PFSK-1 (cell line): ENCODE measurements around the gene SLC27A4.

Source experiments
- POLR2AphosphoS5 ChIP-seq: IDR thresholded peaks from 2 replicates; pipeline ENCODE4 v1.6.1; 2012; ENCODE audit warnings: low read depth, mild to moderate bottlenecking, control low read depth, low read length, moderate library complexity
- TF ChIP-seq, protein P1 (sequence below), 2 experiments: IDR thresholded peaks; 2 replicates each; pipeline versions ENCODE4 v1.6.1 to v1.8.0; 2011 to 2012; ENCODE audit warnings: low read depth in 2 of 2, low read length in 2 of 2, control low read depth in 1 of 2, inconsistent platforms in 1 of 2, mild to moderate bottlenecking in 1 of 2, moderate library complexity in 1 of 2; ENCODE audit not compliant: insufficient read depth in 1 of 2

DNA sequence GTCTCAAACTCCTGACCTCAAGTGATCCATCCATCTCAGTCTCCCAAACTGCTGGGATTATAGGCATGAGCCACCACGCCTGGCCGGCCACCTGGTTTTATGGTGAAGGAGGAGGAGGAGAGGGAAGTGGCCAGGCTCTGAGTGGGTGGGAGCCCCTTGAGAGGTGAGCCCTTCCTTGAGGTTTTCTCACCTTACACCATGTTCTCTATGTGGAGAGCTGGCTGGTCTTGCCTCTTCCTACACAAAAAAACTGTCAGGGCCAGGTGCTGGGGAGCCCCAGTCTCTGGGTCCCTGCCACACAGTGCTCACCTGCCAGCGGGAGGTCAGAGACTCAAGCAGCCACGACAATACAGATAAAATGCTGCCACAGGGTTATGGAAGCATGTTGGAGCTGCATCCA, 46.2 kb upstream of the SLC27A4 start:
- TF ChIP-seq, protein P1, sequence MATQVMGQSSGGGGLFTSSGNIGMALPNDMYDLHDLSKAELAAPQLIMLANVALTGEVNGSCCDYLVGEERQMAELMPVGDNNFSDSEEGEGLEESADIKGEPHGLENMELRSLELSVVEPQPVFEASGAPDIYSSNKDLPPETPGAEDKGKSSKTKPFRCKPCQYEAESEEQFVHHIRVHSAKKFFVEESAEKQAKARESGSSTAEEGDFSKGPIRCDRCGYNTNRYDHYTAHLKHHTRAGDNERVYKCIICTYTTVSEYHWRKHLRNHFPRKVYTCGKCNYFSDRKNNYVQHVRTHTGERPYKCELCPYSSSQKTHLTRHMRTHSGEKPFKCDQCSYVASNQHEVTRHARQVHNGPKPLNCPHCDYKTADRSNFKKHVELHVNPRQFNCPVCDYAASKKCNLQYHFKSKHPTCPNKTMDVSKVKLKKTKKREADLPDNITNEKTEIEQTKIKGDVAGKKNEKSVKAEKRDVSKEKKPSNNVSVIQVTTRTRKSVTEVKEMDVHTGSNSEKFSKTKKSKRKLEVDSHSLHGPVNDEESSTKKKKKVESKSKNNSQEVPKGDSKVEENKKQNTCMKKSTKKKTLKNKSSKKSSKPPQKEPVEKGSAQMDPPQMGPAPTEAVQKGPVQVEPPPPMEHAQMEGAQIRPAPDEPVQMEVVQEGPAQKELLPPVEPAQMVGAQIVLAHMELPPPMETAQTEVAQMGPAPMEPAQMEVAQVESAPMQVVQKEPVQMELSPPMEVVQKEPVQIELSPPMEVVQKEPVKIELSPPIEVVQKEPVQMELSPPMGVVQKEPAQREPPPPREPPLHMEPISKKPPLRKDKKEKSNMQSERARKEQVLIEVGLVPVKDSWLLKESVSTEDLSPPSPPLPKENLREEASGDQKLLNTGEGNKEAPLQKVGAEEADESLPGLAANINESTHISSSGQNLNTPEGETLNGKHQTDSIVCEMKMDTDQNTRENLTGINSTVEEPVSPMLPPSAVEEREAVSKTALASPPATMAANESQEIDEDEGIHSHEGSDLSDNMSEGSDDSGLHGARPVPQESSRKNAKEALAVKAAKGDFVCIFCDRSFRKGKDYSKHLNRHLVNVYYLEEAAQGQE (IDR thresholded peaks at IDR 0.05; ENCODE audit: insufficient read depth in 1 of 2, low read depth in 2 of 2, low read length in 2 of 2) = no peak
- no peak for TF ChIP-seq POLR2AphosphoS5
